GM10847 (cell line): ENCODE measurements around the gene NEDD4L.

Source experiments
- POLR2A ChIP-seq: IDR thresholded peaks from 2 replicates; pipeline ENCODE4 v1.6.1; 2011; ENCODE audit not compliant: insufficient read length; ENCODE audit errors: extremely low read depth

The NEDD4L gene

DNA sequence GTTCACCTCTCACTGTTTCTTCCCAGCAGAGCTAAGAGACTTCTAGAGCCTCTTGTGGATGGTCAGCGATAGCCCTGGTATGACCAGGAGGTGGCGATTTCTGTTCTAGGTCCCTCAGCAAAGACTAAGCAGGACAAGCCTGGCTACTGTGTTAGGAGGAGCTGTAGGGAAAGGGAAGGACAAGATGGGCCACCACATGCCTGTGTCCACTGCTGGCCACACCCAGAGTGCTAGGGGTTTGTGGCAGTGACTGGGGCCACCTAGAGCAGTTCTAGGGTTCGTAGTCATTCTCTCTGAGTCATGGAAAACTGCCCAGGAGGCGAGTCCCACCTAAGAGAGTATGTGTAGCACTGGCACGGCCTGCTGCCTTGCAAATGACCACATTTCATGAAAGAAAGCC is 405.4 kb downstream of the NEDD4L start:
- TF ChIP-seq POLR2A = no peak
